HCT116 (cell line): ENCODE measurements around the gene NF1.

Source experiments
- CTCF ChIP-seq, 3 experiments: fragments of 200-600 bp in 1 of 3; sonication (generic) in 1 of 3; IDR thresholded peaks in 2 of 3; conservative IDR thresholded peaks in 1 of 3; 2 replicates each; pipeline ENCODE4 v1.5.1; 2012 to 2017; ENCODE audit warnings: low read depth in 2 of 3, low read length in 2 of 3, antibody characterized with exemption in 1 of 3, borderline replicate concordance in 1 of 3, control low read depth in 1 of 3, mild to moderate bottlenecking in 1 of 3, mixed read lengths in 1 of 3, mixed run types in 1 of 3, moderate library complexity in 1 of 3; ENCODE audit not compliant: insufficient read depth in 1 of 3
- EGR1 ChIP-seq: IDR thresholded peaks from 2 replicates; pipeline ENCODE4 v1.6.1; 2012; ENCODE audit warnings: low read depth
- EZH2 ChIP-seq: fragments of 200-600 bp; sonication (generic); IDR thresholded peaks from 2 replicates; pipeline ENCODE4 v1.6.1; 2017; ENCODE audit warnings: antibody characterized with exemption, mixed run types
- EZH2phosphoT487 ChIP-seq: fragments of 200-600 bp; IDR thresholded peaks from 2 replicates; pipeline ENCODE4 v1.6.1; 2018; ENCODE audit warnings: antibody characterized with exemption, borderline replicate concordance
- POLR2A ChIP-seq: IDR thresholded peaks from 2 replicates; pipeline ENCODE4 v1.7.0; 2011; ENCODE audit warnings: borderline replicate concordance; ENCODE audit not compliant: insufficient read depth, insufficient read length; ENCODE audit errors: extremely low read depth
- RAD21 ChIP-seq: IDR thresholded peaks from 2 replicates; pipeline ENCODE4 v1.6.1; 2012; ENCODE audit warnings: low read depth, mild to moderate bottlenecking
- SIN3A ChIP-seq: IDR thresholded peaks from 2 replicates; pipeline ENCODE4 v1.6.1; 2012; ENCODE audit warnings: low read depth
- ZBTB33 ChIP-seq: IDR thresholded peaks from 2 replicates; pipeline ENCODE4 v1.6.1; 2011; ENCODE audit warnings: mild to moderate bottlenecking, low read length, moderate library complexity; ENCODE audit not compliant: insufficient replicate concordance; ENCODE audit errors: extremely low read depth

- TF ChIP-seq CTCF (IDR thresholded peaks at IDR 0.05 in 2 of 3, conservative IDR thresholded peaks at IDR 0.05 in 1 of 3; ENCODE audit: borderline replicate concordance in 1 of 3, insufficient read depth in 1 of 3, low read depth in 2 of 3, low read length in 2 of 3) (no peak), ZBTB33 (no peak), EZH2phosphoT487 (no peak), EZH2 (no peak), POLR2A (no peak), RAD21 (no peak), SIN3A (no peak), EGR1 (0 out of 2 replicates have a peak, but pooled peaks have one; percentile 29)
Observed at GRCh38 chr17:31067691-31068184, 27.0 kb upstream of the NF1 start.
